ENCODE results near the gene LCE2C.
"Not testable (repeated sequence)": the region's sequence is repeated elsewhere in the genome, so short reads cannot be mapped to it uniquely, and the experiment has no call there.

Gene LCE2C

GRCh38 chr1:152674983-152675382, at the start of gene LCE2C:
Gene LCE2C, plus strand, starts transcription at chr1:152675279. Its CDS starts 737 bp downstream, at chr1:152676016.
- DNase-seq (ENCODE audit: low read depth in 2 of 2, low spot score in 1 of 2): not testable (repeated sequence)

GRCh38 chr1:152626744-152627143, 48.3 kb upstream of the LCE2C start:
- DNase-seq (ENCODE audit: low read depth in 2 of 2, low spot score in 1 of 2): no peak

- no peak for DNase-seq (ENCODE audit: low read depth in 2 of 2, low spot score in 1 of 2)
Observed at GRCh38 chr1:152630596-152630995, 44.5 kb upstream of the LCE2C start.

GRCh38 chr1:152640351-152640750, 34.7 kb upstream of the LCE2C start:
- no peak for DNase-seq (ENCODE audit: low read depth in 2 of 2, low spot score in 1 of 2)

GRCh38 chr1:152643945-152644344, 31.1 kb upstream of the LCE2C start:
- no peak for DNase-seq (ENCODE audit: low read depth in 2 of 2, low spot score in 1 of 2)

GRCh38 chr1:152645146-152645545, 29.9 kb upstream of the LCE2C start:
- no peak for DNase-seq (ENCODE audit: low read depth in 2 of 2, low spot score in 1 of 2)

- DNase-seq (ENCODE audit: low read depth in 2 of 2, low spot score in 1 of 2): no peak
Observed at GRCh38 chr1:152646656-152647055, 28.4 kb upstream of the LCE2C start.

GRCh38 chr1:152654110-152654509, 21.0 kb upstream of the LCE2C start:
- peak in 1 of 2 donors; percentile 9 for DNase-seq (ENCODE audit: low read depth in 2 of 2, low spot score in 1 of 2)

- DNase-seq (ENCODE audit: low read depth in 2 of 2, low spot score in 1 of 2): no peak
Observed at GRCh38 chr1:152656459-152656858, 18.6 kb upstream of the LCE2C start.

GRCh38 chr1:152657677-152658076, 17.4 kb upstream of the LCE2C start:
- DNase-seq (ENCODE audit: low read depth in 2 of 2, low spot score in 1 of 2): no peak

- DNase-seq (ENCODE audit: low read depth in 2 of 2, low spot score in 1 of 2): no peak
Observed at GRCh38 chr1:152658649-152659048, 16.4 kb upstream of the LCE2C start.

GRCh38 chr1:152663098-152663497, 12.0 kb upstream of the LCE2C start, which contains the start of gene LCE2D:
Gene LCE2D, plus strand, starts transcription at chr1:152663380. Its CDS starts 726 bp downstream, at chr1:152664106.
- DNase-seq (ENCODE audit: low read depth in 2 of 2, low spot score in 1 of 2): no peak

- DNase-seq (ENCODE audit: low read depth in 2 of 2, low spot score in 1 of 2): not testable (repeated sequence)
Observed at GRCh38 chr1:152666171-152666570, 8.9 kb upstream of the LCE2C start.

- DNase-seq (ENCODE audit: low read depth in 2 of 2, low spot score in 1 of 2): no peak
Observed at GRCh38 chr1:152667648-152668047, 7.4 kb upstream of the LCE2C start.

GRCh38 chr1:152673016-152673415, 2.1 kb upstream of the LCE2C start:
- DNase-seq (ENCODE audit: low read depth in 2 of 2, low spot score in 1 of 2): no peak

GRCh38 chr1:152679459-152679858, 4.4 kb downstream of the LCE2C start:
- DNase-seq (ENCODE audit: low read depth in 2 of 2, low spot score in 1 of 2): no peak

GRCh38 chr1:152681616-152682015, 6.5 kb downstream of the LCE2C start:
- no peak for DNase-seq (ENCODE audit: low read depth in 2 of 2, low spot score in 1 of 2)

GRCh38 chr1:152683846-152684245, 8.8 kb downstream of the LCE2C start:
- no peak for DNase-seq (ENCODE audit: low read depth in 2 of 2, low spot score in 1 of 2)

- not testable (repeated sequence) for DNase-seq (ENCODE audit: low read depth in 2 of 2, low spot score in 1 of 2)
Observed at GRCh38 chr1:152685823-152686222, 10.7 kb downstream of the LCE2C start, which contains the start of gene LCE2B. Gene LCE2B, plus strand, starts transcription at chr1:152686123. Its CDS starts 721 bp downstream, at chr1:152686844.

GRCh38 chr1:152697701-152698600, 22.9 kb downstream of the LCE2C start, which contains the start of gene LCE2A:
Gene LCE2A, plus strand, starts transcription at chr1:152698345. Its CDS starts 557 bp downstream, at chr1:152698902.
- no peak for DNase-seq (ENCODE audit: low read depth in 2 of 2, low spot score in 1 of 2)

- DNase-seq (ENCODE audit: low read depth in 2 of 2, low spot score in 1 of 2): no peak
Observed at GRCh38 chr1:152699746-152700145, 24.7 kb downstream of the LCE2C start.

GRCh38 chr1:152707860-152708259, 32.8 kb downstream of the LCE2C start, which contains the start of gene LCE4A:
Gene LCE4A, plus strand, starts transcription at chr1:152708160. Its CDS starts 916 bp downstream, at chr1:152709076.
- no peak for DNase-seq (ENCODE audit: low read depth in 2 of 2, low spot score in 1 of 2)

Measured in stimulated activated CD8-positive, alpha-beta memory T cell treated with anti-CD3 and anti-CD28 coated beads, Interleukin-4, amount 100 ng/mL, for 4 hours (primary cell).